ENCODE results near the gene PSME1.

Gene PSME1

DNA sequence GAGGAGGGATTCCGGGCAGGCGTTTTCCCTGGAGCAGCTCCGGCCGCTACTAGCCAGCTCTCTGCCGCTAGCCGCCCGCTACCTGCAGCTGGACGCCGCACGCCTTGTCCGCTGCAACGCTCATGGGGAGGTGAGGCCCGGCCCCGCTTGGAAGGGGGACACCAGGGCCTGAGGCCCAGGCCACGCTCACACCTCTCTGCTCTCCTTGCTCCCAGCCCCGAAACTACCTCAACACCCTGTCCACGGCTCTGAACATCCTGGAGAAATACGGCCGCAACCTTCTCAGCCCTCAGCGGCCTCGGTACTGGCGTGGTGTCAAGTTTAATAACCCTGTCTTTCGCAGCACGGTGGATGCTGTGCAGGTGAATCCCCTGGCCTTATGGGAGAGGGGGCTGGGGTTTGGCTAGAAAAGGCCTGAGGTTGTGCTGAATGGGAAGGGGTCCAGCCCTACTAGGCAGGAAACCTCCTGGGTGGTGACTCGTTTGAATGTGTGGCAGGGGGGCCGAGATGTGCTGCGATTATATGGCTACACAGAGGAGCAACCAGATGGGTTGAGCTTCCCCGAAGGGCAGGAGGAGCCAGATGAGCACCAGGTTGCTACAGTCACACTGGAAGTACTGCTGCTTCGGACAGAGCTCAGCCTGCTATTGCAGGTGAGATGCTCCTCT is 11.9 kb downstream of the PSME1 start:
- DNase-seq (ENCODE audit: low read depth), result no peak

DNA sequence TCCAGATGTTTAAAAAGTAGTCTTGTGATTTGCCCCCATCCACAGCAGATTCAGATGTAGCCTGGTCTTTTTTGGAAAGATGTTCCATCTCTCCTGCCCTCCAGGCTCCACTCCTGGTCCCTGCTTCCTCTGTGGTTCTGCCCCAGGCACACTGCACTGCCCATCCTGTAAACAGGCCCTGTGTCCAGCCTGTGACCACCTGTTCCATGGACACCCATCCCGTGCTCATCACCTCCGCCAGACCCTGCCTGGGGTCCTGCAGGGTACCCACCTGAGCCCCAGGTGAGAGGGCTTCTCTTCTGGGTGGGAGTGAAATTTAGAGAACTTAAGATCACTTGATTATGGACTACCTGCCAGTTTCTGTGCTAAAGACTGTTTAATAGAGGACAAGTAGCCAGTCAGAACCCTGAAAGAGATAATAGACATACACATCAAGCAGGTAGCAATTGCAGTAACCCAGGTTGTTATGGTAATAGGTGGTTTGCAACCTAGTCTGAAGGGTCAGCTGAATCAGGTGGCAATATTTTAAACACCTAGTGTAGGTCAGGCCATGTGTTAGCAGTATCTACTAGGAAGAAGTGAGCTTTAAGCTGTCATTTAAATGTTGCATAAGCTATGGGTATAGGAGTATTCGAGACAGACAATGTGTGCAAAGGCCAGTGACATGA is 13.4 kb downstream of the PSME1 start:
- no peak for DNase-seq (ENCODE audit: low read depth)

DNA sequence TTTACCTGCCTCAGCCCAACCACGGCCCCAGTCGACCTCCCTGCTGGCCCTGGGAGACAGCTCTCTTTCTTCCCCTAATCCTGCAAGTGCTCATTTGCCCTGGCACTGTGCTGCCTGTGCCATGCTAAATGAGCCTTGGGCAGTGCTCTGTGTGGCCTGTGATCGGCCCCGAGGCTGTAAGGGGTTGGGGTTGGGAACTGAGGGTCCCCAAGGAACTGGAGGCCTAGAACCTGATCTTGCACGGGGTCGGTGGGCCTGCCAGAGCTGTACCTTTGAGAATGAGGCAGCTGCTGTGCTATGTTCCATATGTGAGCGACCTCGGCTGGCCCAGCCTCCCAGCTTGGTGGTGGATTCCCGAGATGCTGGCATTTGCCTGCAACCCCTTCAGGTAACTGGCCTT is 14.1 kb downstream of the PSME1 start:
- DNase-seq (ENCODE audit: low read depth), result no peak

DNA sequence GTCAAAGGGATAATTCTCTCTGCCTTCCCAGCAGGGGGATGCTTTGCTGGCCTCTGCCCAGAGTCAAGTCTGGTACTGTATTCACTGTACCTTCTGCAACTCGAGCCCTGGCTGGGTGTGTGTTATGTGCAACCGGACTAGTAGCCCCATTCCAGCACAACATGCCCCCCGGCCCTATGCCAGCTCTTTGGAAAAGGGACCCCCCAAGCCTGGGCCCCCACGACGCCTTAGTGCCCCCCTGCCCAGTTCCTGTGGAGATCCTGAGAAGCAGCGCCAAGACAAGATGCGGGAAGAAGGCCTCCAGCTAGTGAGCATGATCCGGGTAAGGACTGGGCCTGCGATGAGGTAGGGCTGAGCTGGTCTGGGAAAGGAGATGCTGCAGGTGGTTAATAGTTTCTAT is 14.6 kb downstream of the PSME1 start:
- no peak for DNase-seq (ENCODE audit: low read depth)

DNA sequence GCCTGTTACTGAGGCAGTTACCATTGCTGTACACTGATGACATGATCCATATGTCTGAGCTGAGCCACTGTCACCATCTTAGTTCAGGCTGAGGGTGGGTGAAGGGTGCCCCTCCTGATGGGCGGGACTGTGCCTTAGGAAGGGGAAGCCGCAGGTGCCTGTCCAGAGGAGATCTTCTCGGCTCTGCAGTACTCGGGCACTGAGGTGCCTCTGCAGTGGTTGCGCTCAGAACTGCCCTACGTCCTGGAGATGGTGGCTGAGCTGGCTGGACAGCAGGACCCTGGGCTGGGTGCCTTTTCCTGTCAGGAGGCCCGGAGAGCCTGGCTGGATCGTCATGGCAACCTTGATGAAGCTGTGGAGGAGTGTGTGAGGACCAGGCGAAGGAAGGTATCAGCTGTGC is 15.0 kb downstream of the PSME1 start:
- DNase-seq (ENCODE audit: low read depth), result no peak

DNA sequence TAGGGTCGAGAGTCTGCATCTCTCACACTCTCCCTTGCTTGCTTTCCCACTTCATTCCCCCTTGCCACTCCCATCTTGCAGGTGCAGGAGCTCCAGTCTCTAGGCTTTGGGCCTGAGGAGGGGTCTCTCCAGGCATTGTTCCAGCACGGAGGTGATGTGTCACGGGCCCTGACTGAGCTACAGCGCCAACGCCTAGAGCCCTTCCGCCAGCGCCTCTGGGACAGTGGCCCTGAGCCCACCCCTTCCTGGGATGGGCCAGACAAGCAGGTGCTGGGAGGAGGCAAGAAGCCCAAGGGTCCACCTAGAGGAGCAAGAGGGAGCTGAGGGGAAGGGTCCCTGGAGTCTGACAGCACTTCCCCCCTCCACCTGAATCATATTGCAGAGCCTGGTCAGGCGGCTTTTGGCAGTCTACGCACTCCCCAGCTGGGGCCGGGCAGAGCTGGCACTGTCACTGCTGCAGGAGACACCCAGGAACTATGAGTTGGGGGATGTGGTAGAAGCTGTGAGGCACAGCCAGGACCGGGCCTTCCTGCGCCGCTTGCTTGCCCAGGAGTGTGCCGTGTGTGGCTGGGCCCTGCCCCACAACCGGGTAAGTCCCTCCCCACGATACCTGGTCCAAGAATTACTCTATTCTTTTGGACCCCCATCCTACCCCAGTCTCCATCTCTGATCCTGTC is 15.5 kb downstream of the PSME1 start:
- DNase-seq (ENCODE audit: low read depth), result no peak

DNA sequence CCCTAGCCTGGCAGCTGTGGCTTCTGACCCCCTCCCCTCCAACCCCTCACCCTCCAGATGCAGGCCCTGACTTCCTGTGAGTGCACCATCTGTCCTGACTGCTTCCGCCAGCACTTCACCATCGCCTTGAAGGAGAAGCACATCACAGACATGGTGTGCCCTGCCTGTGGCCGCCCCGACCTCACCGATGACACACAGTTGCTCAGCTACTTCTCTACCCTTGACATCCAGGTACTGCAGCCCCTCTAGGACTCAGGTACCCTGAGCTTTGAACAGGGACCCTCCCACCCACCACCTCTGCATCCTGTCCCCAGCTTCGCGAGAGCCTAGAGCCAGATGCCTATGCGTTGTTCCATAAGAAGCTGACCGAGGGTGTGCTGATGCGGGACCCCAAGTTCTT is 19.1 kb downstream of the PSME1 start:
- no peak for DNase-seq (ENCODE audit: low read depth)

DNA sequence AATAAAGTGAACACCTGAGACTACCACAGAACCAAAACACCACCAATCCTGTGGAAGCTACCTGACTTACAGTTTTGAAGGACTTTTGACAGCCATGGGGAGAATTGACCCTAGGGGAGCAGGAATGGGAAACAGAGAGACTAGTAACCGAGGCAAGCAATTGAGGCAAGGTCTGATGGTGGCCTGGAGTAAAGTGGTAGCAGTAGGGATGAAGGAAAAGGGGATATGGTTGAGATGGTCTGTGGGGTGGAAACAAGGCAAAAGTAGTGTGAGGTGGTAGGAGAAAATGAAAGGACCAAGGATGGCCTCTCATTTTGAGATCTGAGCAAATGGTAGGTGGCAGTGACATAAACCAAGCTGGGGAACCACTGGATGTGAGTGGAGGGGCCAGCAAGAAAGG is 20.8 kb downstream of the PSME1 start:
- no peak for DNase-seq (ENCODE audit: low read depth)

DNA sequence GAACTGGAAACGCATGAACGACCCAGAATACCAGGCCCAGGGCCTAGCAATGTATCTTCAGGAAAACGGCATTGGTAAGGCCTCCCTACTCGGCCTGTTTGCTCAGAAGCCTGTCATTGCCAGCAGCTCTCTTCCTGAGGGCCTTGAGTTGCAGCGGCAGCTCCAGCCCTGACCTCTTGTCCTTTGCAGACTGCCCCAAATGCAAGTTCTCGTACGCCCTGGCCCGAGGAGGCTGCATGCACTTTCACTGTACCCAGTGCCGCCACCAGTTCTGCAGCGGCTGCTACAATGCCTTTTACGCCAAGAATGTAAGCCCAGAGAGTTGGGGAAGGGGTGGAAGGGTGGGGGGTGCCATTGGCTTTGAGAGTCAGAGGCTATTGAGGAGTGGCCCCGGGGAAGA is 21.3 kb downstream of the PSME1 start:
- no peak for DNase-seq (ENCODE audit: low read depth)

DNA sequence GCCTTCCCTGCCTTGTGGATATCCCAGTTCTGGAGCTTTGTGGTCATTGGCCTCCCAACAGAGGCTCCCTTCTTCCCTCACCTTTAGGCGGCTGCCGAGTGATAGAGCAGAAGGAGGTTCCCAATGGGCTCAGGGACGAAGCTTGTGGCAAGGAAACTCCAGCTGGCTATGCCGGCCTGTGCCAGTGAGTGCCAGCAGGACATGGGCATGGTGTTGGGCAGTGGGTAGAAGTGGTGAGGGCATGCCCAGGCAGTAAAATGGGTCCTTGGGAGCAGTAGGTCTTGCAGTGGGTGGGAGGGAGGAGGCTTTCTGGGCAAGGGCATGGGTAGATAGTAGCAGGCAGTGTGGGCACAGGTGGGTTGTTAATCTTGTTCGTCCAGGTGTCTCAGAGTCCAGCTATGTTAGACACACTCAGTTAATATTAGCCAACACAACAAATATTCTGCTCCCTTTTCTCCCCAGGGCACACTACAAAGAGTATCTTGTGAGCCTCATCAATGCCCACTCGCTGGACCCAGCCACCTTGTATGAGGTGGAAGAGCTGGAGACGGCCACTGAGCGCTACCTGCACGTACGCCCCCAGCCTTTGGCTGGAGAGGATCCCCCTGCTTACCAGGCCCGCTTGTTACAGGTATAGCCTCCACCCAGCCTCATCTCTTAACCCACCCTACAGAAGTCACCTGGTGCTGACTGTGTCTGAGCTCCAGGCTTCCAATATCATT is 23.9 kb downstream of the PSME1 start:
- no peak for DNase-seq (ENCODE audit: low read depth)

DNA sequence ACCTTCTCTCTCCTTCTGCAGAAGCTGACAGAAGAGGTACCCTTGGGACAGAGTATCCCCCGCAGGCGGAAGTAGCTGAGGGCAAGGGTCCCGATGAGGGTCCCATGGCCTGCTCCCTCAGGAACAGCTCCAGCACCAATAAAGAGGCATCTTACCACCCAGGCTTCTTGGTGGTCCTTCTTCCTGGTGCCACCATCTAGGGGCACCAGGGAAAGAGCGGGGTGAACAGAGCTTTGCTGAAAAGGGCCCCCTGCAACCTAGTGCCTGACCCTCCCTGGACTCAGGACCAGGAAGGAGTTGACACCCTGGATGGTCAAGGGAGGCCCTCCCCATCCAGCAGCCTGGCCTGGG is 24.5 kb downstream of the PSME1 start:
- DNase-seq (ENCODE audit: low read depth), result no peak

DNA sequence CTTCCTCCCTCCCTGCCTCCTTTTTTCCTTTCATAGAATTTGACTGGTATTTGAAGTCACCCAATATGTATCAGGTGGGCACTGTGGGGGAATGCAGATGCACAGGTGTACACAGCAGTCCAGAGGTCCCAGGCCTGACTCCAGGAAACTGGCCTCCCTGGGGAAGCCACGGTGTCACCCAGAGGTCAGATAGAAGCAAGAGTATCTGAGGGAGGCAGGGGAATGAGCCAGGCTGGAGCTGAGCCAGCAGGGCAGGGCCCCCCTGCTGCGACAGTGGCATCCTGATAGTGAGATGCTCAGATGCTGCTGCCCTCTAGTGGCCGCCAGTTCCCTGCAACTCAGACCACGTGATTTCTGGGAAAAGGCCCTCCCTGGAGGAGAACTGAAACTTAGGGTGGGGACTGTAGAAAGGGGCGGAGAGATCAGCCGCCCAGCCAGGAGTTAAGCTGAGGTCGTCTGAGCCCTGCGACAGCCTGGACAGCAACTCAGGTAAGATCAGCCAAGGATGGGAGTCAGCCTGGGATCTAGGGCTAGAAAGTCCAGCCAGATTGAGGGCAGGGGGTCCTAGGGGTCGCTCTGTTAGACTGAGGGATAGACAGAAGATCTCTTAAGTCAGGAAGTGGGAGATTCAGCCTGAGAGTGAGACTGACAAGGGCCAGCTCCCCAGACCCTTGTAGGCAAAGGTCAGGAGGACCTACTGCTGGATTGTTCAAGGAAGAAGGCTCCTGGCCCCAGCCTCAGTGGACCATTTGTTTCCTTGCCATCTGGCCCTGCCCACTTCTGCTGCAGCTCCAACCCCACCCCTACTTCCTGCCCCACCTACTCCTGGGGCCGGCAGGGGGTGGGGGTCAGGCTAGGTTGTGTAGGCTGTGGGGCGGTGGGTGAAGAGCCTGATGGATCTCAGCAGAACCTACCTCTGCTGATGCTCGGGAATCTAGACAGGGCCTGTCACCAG is 25.1 kb downstream of the PSME1 start, which contains the start of gene IRF9:
Gene IRF9 (plus strand): TSS at position 416 of the 955 bp plus-strand sequence. CDS start 880 bp downstream, outside the sequence.
- DNase-seq (ENCODE audit: low read depth), result peak; percentile 96

DNA sequence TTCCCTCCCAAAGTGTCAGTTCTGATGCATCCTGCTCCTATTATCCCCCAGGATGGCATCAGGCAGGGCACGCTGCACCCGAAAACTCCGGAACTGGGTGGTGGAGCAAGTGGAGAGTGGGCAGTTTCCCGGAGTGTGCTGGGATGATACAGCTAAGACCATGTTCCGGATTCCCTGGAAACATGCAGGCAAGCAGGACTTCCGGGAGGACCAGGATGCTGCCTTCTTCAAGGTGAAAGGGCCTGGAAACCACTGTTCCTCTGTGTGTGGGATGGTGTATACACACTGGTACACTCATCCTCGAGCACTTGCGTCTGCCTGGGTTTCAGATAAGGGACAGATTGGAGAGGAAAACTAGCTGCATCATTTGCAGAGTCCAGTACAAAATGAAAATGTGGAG is 26.1 kb downstream of the PSME1 start:
- DNase-seq (ENCODE audit: low read depth), result no peak

DNA sequence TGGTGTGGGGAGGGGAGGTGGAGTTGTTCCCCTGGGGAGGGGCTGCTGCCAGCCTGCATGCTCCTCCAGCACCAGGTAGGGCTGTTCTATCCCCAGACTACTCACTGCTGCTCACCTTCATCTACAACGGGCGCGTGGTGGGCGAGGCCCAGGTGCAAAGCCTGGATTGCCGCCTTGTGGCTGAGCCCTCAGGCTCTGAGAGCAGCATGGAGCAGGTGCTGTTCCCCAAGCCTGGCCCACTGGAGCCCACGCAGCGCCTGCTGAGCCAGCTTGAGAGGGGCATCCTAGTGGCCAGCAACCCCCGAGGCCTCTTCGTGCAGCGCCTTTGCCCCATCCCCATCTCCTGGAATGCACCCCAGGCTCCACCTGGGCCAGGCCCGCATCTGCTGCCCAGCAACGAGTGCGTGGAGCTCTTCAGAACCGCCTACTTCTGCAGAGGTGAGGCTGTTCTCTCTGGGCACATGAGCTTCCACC is 28.6 kb downstream of the PSME1 start:
- DNase-seq (ENCODE audit: low read depth), result no peak

DNA sequence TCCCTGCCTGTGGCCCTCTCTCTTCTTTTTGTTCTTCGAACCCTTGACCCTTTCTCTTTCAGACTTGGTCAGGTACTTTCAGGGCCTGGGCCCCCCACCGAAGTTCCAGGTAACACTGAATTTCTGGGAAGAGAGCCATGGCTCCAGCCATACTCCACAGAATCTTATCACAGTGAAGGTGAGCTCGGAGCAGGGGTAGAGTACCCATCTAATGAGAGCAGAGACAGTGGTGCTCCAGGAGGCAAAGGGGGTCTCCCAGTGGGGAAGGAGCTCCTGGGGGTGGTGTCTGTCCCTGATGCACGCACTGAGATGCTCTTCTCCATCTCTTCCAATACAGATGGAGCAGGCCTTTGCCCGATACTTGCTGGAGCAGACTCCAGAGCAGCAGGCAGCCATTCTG is 29.8 kb downstream of the PSME1 start:
- no peak for DNase-seq (ENCODE audit: low read depth)

DNA sequence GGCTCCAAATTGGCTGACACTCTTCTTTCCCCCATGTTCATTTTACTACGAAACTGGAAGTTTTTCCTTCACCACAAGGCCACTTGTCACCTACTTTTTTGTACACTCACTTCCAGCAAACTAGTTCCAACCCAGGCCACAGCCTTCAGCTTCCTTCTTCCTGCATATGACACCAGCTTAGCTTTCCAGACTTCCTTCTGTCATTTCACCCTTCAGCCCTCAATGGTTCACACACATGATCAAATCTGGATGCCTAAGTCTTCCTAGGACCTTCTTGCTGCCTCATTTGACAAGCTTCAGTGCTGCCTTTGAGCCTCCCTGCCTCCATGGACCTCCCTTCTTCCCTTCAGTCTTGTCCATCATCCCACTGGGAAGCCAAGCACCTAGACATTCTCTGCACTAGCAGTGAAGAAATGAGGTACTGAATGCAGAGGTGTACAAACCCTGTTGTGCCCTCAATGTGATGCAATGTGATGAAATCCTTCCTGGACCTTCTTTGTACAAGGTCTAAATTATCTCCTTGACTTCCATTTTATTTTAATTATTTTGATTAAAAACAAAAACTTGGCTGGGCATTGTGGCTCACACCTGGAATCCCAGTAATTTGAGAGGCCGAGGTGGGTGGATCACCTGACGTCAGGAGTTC is 31.6 kb downstream of the PSME1 start:
- DNase-seq (ENCODE audit: low read depth), result no peak

DNA sequence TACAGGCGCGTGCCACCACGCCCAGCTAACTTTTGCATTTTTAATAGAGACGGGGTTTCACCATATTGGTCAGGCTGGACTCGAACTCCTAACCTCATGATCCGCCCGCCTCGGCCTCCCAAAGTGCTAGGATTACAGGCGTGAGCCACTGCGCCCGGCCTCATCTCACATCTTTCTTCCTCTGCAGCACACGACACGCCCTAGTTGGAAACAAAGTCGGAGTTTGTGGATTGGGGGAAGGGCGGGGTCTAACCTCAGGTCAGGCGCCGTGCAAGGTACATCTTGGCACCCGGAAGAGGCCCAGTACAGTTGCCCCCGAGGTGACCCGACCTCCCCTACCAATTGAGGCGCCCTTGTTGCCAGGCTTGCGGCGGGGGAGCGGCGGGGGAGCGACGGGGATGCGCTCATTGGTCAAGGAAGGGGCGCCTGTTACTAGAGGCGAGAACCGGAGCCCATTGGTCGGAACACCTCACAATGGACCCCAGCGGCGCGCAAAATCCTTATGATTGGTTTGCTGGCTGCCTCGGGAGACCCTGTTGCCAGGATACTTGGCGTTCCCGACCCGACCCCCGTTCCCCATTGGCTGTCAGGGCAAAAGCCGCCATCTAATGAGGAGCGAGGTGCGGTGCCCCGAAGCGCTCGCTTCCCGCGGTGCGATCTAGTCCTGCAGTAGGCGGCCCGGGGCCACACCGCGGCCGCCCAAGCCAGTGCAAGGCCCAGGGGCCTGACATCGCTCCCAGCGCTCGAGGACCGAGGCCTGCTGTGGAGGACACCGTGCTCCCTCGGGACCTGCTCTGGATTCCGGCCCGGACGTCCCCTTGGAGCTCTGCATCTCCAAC is 35.6 kb downstream of the PSME1 start, which contains the start of gene REC8:
Gene REC8 (plus strand): TSS at position 659 of the 839 bp plus-strand sequence. CDS start 473 bp downstream, outside the sequence.
- no peak for DNase-seq (ENCODE audit: low read depth)

DNA sequence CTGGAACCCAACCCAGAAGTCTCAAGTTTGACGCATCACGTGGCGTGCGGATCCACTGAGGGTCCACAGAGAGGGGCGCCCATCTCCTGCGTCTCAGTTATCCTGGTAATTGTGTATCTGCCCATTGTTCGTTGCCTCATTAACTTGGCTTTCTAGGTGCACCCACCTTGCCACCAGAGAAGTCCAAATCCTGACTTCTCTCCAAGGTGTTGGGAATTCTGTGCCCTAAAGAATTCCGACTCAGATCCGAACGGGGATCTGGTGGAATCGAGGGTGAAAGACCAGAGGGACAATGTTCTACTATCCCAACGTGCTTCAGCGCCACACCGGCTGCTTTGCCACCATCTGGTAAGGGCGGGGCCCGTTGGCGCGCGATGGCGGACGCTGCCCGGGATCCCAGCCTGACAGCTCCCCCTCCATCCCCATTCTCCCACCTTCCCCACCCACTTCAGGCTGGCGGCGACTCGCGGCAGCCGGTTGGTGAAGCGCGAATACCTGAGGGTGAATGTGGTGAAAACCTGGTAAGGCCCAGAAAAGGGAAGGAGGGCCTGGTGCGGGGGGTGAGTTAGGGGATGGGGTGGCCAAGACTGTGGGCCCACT is 36.4 kb downstream of the PSME1 start:
- DNase-seq (ENCODE audit: low read depth), result no peak

DNA sequence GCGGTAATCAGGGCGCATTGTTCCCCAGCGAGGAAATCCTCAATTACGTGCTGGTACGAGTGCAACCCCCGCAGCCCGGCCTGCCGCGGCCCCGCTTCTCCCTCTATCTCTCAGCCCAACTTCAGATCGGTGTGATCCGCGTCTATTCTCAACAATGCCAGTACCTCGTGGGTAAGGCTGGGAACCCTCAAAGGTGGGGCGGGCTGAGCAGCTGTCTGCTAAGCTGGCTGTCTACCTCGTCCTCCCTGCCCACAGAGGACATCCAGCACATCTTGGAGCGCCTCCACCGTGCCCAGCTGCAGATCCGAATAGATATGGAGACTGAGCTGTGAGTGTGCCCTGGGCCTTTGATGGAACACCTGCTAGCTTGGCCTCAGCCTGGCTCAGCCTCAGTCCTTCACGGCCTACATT is 36.9 kb downstream of the PSME1 start:
- DNase-seq (ENCODE audit: low read depth), result no peak

Data from stimulated activated CD8-positive, alpha-beta memory T cell treated with anti-CD3 and anti-CD28 coated beads, Interleukin-15, amount 100 ng/mL, for 24 hours (primary cell).